UCSD-AML1 (cell line): ENCODE results near the gene ZNF853.
"Not testable (repeated sequence)": the region's sequence is repeated elsewhere in the genome, so short reads cannot be mapped to it uniquely, and the experiment has no call there.

Source experiments
- DNase-seq: peaks from one replicate; lab custom pipeline; 2025; ENCODE audit not compliant: unreplicated experiment; lab: John Stamatoyannopoulos, UW

The ZNF853 gene

GRCh38 chr7:6606866-6607583, 8.4 kb upstream of the ZNF853 start:
- DNase-seq = no peak

GRCh38 chr7:6607651-6608051, 7.8 kb upstream of the ZNF853 start:
- DNase-seq = no peak

GRCh38 chr7:6608081-6608480, 7.3 kb upstream of the ZNF853 start:
- DNase-seq = no peak

GRCh38 chr7:6608794-6609193, 6.6 kb upstream of the ZNF853 start:
- DNase-seq = no peak

- DNase-seq = no peak
These were observed 2.6 kb upstream of the ZNF853 start for GRCh38 chr7:6612819-6613218.

DNA sequence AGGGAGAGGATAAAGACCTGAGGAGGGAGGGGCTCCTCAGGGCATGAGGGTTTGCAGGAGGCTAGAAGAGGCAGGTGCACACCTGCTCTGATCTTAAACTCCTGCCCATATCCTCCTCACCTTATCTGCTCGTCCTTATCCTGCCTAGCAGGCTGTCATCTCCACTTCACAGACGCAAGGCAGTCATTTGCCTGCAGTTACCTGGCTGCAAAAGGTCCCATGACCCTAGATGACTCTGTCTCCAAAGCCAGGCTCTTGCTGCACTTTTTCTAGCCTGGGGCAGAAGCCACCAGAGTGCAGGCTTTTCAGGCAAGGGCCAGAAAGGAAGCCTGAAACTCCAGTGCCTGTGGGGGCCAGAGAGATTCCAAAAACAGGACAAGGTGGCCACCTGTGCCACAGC, 1.7 kb upstream of the ZNF853 start:
- no peak for DNase-seq

DNA sequence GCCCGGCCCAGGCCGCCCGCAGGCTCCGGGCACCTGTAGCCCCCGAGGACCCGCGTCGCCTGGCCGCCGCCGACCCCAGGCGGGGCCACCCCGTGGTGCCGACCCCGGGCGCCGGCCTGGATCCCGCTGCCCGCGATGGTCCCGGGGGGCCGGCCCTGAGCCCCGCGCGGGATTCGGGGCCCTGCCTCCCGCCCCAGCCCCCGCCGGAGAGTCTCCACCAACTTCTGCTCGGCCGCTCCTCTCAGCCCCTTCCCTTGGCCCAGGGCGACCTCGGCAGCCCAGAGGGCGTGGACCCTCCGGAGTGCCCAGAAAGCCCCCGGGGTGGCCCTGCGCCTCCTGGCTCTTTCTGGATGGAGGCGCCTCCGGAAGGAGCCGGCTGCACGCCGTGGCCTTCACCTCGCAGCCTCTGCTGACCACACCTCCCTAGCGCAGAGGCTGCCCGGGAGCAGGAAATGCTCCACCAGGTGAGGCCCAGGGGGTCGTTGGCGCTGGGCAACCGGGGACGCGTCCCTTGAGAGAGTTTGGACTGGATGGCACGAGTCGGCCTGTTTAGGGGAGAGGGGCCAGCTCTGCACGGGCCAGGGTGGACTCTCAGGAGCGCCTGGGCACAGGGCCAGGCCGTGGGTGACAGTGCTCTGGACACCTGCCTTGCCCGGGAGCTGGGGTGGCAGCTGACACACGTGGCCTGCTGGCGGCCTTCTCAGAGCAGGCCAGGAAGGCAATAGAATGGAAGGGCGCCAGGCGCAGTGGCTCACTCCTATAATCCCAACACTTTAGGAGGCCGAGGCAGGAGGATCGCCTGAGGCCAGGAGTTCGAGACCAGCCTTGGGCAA, 529 bp downstream of the ZNF853 start:
- no peak for DNase-seq

GRCh38 chr7:6616854-6617643, 1.6 kb downstream of the ZNF853 start:
- no peak for DNase-seq

DNA sequence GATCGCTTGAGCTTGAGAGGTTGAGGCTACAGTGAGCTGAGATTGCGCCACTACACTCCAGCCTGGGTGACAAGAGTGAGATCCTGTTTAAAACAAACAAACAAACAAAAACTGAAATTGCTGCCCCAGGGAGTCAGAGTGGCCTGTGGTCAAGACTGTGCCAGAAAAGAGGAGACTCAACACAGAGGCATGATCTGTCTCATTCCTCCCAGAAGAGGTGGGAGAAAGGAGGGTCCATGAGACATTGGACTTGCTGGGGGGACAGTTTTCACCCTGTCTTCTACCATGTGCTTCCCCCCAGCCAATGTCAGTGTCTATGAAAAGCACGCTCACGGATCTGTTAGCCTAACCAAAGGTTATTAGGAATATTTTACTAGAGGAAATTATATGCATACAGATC, 3.2 kb downstream of the ZNF853 start:
- no peak for DNase-seq

- DNase-seq = no peak
These were observed 4.6 kb downstream of the ZNF853 start for GRCh38 chr7:6619961-6620360.

- no peak for DNase-seq
These were observed 6.1 kb downstream of the ZNF853 start for GRCh38 chr7:6621195-6622133.

DNA sequence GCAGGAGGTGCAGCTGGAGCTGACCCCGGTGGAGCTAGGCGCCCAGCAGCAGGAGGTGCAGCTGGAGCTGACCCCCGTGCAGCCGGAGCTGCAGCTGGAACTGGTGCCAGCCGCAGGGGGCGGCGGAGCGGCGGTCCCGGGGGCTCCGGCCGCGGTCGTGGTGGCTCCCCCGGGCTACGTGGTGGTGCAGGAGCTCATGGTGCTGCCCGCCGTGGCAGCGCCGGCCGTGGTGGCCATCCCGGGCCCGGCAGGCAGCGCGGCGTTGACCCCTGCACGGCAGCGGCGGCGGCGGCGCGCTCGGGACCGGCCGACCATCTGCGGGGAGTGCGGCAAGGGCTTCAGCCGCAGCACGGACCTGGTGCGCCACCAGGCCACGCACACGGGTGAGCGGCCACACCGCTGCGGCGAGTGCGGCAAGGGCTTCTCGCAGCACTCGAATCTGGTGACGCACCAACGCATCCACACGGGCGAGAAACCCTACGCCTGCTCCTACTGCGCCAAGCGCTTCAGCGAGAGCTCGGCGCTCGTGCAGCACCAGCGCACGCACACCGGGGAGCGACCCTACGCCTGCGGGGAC, 6.8 kb downstream of the ZNF853 start:
- no peak for DNase-seq

GRCh38 chr7:6623589-6624245, 8.3 kb downstream of the ZNF853 start:
- no peak for DNase-seq

GRCh38 chr7:6624246-6624611, 8.8 kb downstream of the ZNF853 start:
- DNase-seq = no peak

DNA sequence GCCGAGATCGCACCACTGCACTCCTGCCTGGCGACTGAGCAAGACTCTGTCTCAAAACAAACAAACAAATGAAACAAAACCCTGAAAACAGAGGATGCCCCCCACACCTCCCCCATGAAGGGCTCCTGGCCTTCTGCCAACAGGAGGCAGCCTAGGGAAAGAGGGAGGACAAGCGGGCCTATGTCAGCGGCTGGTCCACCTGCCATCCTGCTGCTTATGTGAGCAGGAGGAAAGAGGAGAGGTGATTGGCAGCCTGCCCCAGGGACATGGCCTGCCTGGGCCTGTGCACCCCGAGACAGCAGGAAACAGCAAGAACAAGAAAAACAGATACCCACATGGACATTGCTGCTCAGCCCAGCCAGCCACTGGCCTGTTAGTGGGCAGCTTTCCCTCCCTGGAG, 12.6 kb downstream of the ZNF853 start:
- DNase-seq = no peak

DNA sequence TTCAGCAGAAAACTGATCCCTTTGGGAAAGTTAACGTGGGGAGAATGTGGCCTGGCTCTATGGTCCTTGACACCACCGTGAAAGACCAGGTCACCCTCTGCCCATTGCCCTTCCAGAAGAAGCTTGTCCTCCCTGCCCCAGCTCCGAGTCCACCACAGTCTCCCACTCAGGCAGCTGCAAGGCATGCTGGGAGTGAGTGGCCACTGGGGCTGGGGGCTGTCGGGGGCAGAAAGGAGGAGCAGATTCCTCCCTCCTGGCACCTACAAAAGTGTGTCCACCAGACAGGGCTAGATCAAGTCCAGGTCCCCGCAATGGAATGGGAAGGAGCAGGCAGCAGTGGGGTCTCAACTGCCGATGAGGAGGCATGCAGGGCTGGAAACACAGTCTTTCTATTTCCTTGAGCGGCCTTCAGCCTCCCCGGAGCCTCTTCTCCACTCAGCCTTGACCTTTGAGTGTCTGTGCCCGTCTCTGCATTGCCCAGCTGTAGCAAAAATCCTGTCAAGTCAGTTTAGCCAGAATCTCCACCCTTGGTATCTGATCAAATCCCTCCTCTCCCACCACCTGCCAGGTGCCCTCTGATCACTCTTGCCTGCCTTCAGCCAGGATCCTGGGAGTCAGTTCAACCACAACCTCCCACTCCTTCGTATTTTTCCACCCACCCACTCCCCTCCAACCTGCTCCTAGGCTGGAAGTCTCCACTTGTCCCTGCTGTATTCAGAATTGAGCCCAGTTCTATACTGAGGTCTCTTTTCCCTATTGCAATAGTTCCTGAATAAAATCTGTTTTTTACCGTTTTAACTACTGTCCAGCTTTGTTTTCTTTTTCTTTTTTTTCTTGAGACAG, 14.8 kb downstream of the ZNF853 start:
- no peak for DNase-seq

DNA sequence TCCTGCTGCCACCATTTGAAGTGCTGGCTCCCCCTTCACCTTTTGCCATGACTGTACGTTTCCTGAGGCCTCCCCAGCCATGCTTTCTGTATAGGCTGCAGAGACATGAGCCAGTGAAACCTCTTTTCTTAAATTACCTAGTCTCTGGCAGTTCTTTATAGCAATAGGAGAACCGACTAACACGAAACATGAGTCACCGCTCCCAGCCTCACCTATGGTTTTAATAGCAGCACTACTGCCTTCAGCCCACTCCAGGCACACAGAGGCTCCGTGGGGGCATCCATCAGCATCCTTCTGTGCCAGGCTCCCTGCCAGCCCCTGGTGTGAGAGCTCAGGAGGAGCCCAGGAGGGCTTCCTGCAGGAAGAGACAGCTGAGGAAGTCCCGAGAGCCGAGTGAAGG, 16.2 kb downstream of the ZNF853 start:
- no peak for DNase-seq

- DNase-seq = no peak
These were observed 18.6 kb downstream of the ZNF853 start for GRCh38 chr7:6634021-6634420.

DNA sequence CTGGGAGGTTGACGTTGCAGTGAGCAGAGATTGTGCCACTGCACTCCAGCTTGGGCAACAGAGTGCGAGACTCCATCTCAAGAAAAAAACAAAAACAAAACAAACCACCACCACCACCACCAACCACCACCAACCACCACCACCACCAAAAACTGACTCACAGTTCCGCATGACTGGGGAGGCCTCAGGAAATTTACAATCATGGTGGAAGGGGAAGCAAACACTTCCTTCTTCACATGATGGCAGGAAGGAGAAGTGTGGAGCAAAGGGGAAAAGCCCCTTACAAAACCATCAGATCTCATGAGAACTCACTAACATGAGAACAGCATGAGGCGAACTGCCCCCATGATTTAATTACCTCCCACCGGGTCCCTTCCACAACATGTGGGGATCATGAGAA, 19.6 kb downstream of the ZNF853 start:
- not testable (repeated sequence) for DNase-seq
